H9 (cell line): ENCODE measurements around the gene PAGE2. TPM values are rescaled to one million over a fixed set of nuclear protein-coding genes. Genes with fewer than 3 reads are reported as not detected.

Source experiments
- DNase-seq: peaks from one replicate; pipeline ENCODE4 v3.0.0-alpha.2; 2017
- H2AFZ ChIP-seq: one replicate; pipeline ENCODE4 v1.6.1; 2013; ENCODE audit warnings: mild to moderate bottlenecking, low read length, control low read depth, moderate library complexity
- H2AK5ac ChIP-seq: 2 replicates; pipeline ENCODE4 v1.6.1; 2013; ENCODE audit warnings: low read length, control low read depth, mixed read lengths; ENCODE audit not compliant: insufficient read length
- H2BK120ac ChIP-seq: one replicate; pipeline ENCODE4 v1.6.1; 2013; ENCODE audit warnings: low read depth, mild to moderate bottlenecking, low read length, control low read depth, inconsistent platforms; ENCODE audit not compliant: poor library complexity, severe bottlenecking
- H2BK12ac ChIP-seq: 2 replicates; pipeline ENCODE4 v1.6.1; 2013; ENCODE audit warnings: low read length, control low read depth, mixed read lengths, low read depth; ENCODE audit not compliant: insufficient read length
- H2BK15ac ChIP-seq: 2 replicates; pipeline ENCODE4 v1.6.1; 2013; ENCODE audit warnings: low read depth, low read length, control low read depth
- H2BK20ac ChIP-seq: one replicate; pipeline ENCODE4 v1.6.1; 2013; ENCODE audit warnings: low read depth, mild to moderate bottlenecking, low read length, control low read depth, inconsistent platforms; ENCODE audit not compliant: poor library complexity, severe bottlenecking
- H2BK5ac ChIP-seq: 2 replicates; pipeline ENCODE4 v1.6.1; 2013; ENCODE audit warnings: low read length, control low read depth, mixed read lengths; ENCODE audit not compliant: insufficient read length
- H3K14ac ChIP-seq: 2 replicates; pipeline ENCODE4 v1.6.1; 2013; ENCODE audit warnings: low read length, control low read depth; ENCODE audit not compliant: insufficient read depth
- H3K18ac ChIP-seq: 2 replicates; pipeline ENCODE4 v1.6.1; 2013; ENCODE audit warnings: low read depth, mild to moderate bottlenecking, mixed read lengths, low read length, control low read depth; ENCODE audit not compliant: insufficient read length
- H3K23ac ChIP-seq: 2 replicates; pipeline ENCODE4 v1.6.1; 2013; ENCODE audit warnings: low read length, control low read depth, mixed read lengths, low read depth; ENCODE audit not compliant: insufficient read length
- H3K23me2 ChIP-seq: 2 replicates; pipeline ENCODE4 v1.6.1; 2013; ENCODE audit warnings: low read depth, mild to moderate bottlenecking, mixed read lengths, low read length, control low read depth; ENCODE audit not compliant: insufficient read length, poor library complexity, severe bottlenecking
- H3K27ac ChIP-seq: 2 replicates; pipeline ENCODE4 v1.5.1; 2013; ENCODE audit warnings: low read length, control low read depth, mixed read lengths, low read depth; ENCODE audit not compliant: insufficient read length
- H3K27me3 ChIP-seq: 2 replicates; pipeline ENCODE4 v1.6.1; 2013; ENCODE audit warnings: low read length, control low read depth, inconsistent platforms; ENCODE audit not compliant: insufficient read depth
- H3K4ac ChIP-seq: 2 replicates; pipeline ENCODE4 v1.6.1; 2013; ENCODE audit warnings: low read depth, mild to moderate bottlenecking, control low read depth, inconsistent platforms, low read length, moderate library complexity
- H3K4me1 ChIP-seq: 2 replicates; pipeline ENCODE4 v1.6.1; 2013; ENCODE audit warnings: low read length, control low read depth, inconsistent platforms; ENCODE audit not compliant: insufficient read depth
- H3K4me2 ChIP-seq: 2 replicates; pipeline ENCODE4 v1.6.1; 2013; ENCODE audit warnings: low read length, control low read depth, mixed read lengths; ENCODE audit not compliant: insufficient read length, insufficient read depth
- H3K56ac ChIP-seq: 2 replicates; pipeline ENCODE4 v1.6.1; 2013; ENCODE audit warnings: low read depth, mild to moderate bottlenecking, mixed read lengths, low read length, control low read depth; ENCODE audit not compliant: insufficient read length
- H3K79me1 ChIP-seq: 2 replicates; pipeline ENCODE4 v1.6.1; 2013; ENCODE audit warnings: low read depth, mild to moderate bottlenecking, moderate library complexity, low read length, control low read depth, inconsistent platforms; ENCODE audit not compliant: insufficient read depth, poor library complexity, severe bottlenecking
- H3K79me2 ChIP-seq: 2 replicates; pipeline ENCODE4 v1.6.1; 2013; ENCODE audit warnings: low read length, control low read depth, inconsistent platforms; ENCODE audit not compliant: insufficient read depth
- H3K9ac ChIP-seq: 2 replicates; pipeline ENCODE4 v1.6.1; 2013; ENCODE audit warnings: low read length, control low read depth, mixed read lengths; ENCODE audit not compliant: insufficient read length; ENCODE audit errors: extremely low read depth
- H3K9me3 ChIP-seq: one replicate; pipeline ENCODE4 v1.6.1; 2013; ENCODE audit warnings: low read depth, low read length, inconsistent platforms; ENCODE audit not compliant: control insufficient read depth
- H3T11ph ChIP-seq: one replicate; pipeline ENCODE4 v1.6.1; 2013; ENCODE audit warnings: mild to moderate bottlenecking, low read length, control low read depth, inconsistent platforms
- H4K20me1 ChIP-seq: one replicate; pipeline ENCODE4 v1.6.1; 2013; ENCODE audit not compliant: control insufficient read depth, insufficient read length, insufficient read depth
- H4K5ac ChIP-seq: 2 replicates; pipeline ENCODE4 v1.6.1; 2013; ENCODE audit warnings: low read depth, mild to moderate bottlenecking, mixed read lengths, low read length, control low read depth; ENCODE audit not compliant: insufficient read length
- H4K8ac ChIP-seq: replicated peaks from 2 replicates; pipeline ENCODE4 v1.6.1; 2013; ENCODE audit warnings: low read length, control low read depth, mixed read lengths, low read depth; ENCODE audit not compliant: insufficient read length
- H4K91ac ChIP-seq: 2 replicates; pipeline ENCODE4 v1.6.1; 2013; ENCODE audit warnings: low read depth, mild to moderate bottlenecking, moderate library complexity, mixed read lengths, low read length, control low read depth; ENCODE audit not compliant: insufficient read length
- H3K27ac Mint-ChIP-seq, 3 experiments: 2 replicates in 2 of 3; 3 replicates in 1 of 3; pipeline ENCODE4 v1.8.0; 2020 to 2021; ENCODE audit warnings: mixed read lengths in 3 of 3, mild to moderate bottlenecking in 1 of 3, moderate library complexity in 1 of 3
- H3K27me3 Mint-ChIP-seq: 2 replicates; pipeline ENCODE4 v1.8.0; 2021; ENCODE audit warnings: low read depth, mild to moderate bottlenecking, moderate library complexity, mixed read lengths
- H3K36me3 Mint-ChIP-seq, 3 experiments: 2 replicates in 2 of 3; 3 replicates in 1 of 3; pipeline ENCODE4 v1.8.0; 2020 to 2021; ENCODE audit warnings: low read depth in 3 of 3, mixed read lengths in 3 of 3; ENCODE audit not compliant: insufficient read depth in 1 of 3
- H3K4me1 Mint-ChIP-seq, 2 experiments: 2 replicates each; pipeline ENCODE4 v1.8.0; 2020; ENCODE audit warnings: mixed read lengths in 2 of 2
- H3K4me3 Mint-ChIP-seq, 2 experiments: 2 replicates in 1 of 2; 3 replicates in 1 of 2; pipeline ENCODE4 v1.8.0; 2020 to 2021; ENCODE audit warnings: mild to moderate bottlenecking in 2 of 2, mixed read lengths in 2 of 2, moderate library complexity in 1 of 2
- H3K9me3 Mint-ChIP-seq, 2 experiments: 2 replicates in 1 of 2; 3 replicates in 1 of 2; pipeline ENCODE4 v1.8.0; 2020; ENCODE audit warnings: mild to moderate bottlenecking in 2 of 2, mixed read lengths in 2 of 2, moderate library complexity in 1 of 2
- WGBS: extraction: QIAGEN DNeasy Blood & Tissue Kit; methylation state at CpG from one replicate; pipeline ENCODE4 v1.1.7; 2013; ENCODE audit warnings: missing lambda C conversion rate, low lambda C conversion rate, mixed read lengths; ENCODE audit not compliant: insufficient read length; ENCODE audit errors: extremely low coverage; 5-methylcytosine and 5-hydroxymethylcytosine counted together
- total RNA-seq: library from RNA; stranded (reverse); gene quantifications from 2 replicates; pipeline ENCODE4 v1.2.1, GENCODE V29; 2021
- TF ChIP-seq, protein P1 (sequence below): fragments of 200-600 bp; sonication (generic); conservative IDR thresholded peaks from 3 replicates; pipeline ENCODE4 v1.8.0; 2021; ENCODE audit warnings: antibody characterized with exemption, mild to moderate bottlenecking

PAGE2 gene
- total RNA-seq, 1 experiment from 2014 or later, result not detected

GRCh38 chrX:55099162-55099561 is 10.3 kb downstream of the PAGE2 start:
- Mint-ChIP-seq H3K27ac (no peak overlapping the region), H3K9me3 (peaks cover 57 to 78% of the 10 kb centered on the region in 2 experiments)
- no CpG with 5 or more reads among the region's 1 CpG for WGBS

More at GRCh38 chrX:55099162-55099561, 10.3 kb downstream of the PAGE2 start:
- no peak overlapping the region for H3T11ph ChIP-seq
- no peak overlapping the region for H3K9ac ChIP-seq
- Mint-ChIP-seq H3K4me3 (no peak overlapping the region), H3K36me3 (no peaks in the 10 kb centered on the region; a peak in 2 of 7 replicates), H3K27me3 (peaks cover 3% of the 10 kb centered on the region), H3K4me1 (no peaks in the 10 kb centered on the region)
- TF ChIP-seq, protein P1, sequence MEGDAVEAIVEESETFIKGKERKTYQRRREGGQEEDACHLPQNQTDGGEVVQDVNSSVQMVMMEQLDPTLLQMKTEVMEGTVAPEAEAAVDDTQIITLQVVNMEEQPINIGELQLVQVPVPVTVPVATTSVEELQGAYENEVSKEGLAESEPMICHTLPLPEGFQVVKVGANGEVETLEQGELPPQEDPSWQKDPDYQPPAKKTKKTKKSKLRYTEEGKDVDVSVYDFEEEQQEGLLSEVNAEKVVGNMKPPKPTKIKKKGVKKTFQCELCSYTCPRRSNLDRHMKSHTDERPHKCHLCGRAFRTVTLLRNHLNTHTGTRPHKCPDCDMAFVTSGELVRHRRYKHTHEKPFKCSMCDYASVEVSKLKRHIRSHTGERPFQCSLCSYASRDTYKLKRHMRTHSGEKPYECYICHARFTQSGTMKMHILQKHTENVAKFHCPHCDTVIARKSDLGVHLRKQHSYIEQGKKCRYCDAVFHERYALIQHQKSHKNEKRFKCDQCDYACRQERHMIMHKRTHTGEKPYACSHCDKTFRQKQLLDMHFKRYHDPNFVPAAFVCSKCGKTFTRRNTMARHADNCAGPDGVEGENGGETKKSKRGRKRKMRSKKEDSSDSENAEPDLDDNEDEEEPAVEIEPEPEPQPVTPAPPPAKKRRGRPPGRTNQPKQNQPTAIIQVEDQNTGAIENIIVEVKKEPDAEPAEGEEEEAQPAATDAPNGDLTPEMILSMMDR, result no peak
- no peaks in the 10 kb centered on the region for H3K23me2 ChIP-seq
- H4K20me1 ChIP-seq, result no peaks in the 10 kb centered on the region
- H2BK5ac ChIP-seq, result no peak overlapping the region
- H3K18ac ChIP-seq, result no peak overlapping the region
- H4K91ac ChIP-seq, result no peak overlapping the region
- H4K5ac ChIP-seq, result no peak overlapping the region
- no peak overlapping the region for H3K4ac ChIP-seq
- no peak overlapping the region for H3K23ac ChIP-seq
- no peaks in the 10 kb centered on the region for H3K27me3 ChIP-seq
- no peak overlapping the region for H3K14ac ChIP-seq
- no peak overlapping the region for H2BK15ac ChIP-seq
- H3K79me1 ChIP-seq, result no peaks in the 10 kb centered on the region
- no peaks in the 10 kb centered on the region for H3K4me1 ChIP-seq
- H3K9me3 ChIP-seq, result peaks cover 45% of the 10 kb centered on the region
- H3K27ac ChIP-seq, result no peak overlapping the region
- no peak overlapping the region for H2BK20ac ChIP-seq
- H3K56ac ChIP-seq, result no peak overlapping the region
- no peak overlapping the region for H2AFZ ChIP-seq
- no peak for DNase-seq
- no peak overlapping the region for H2BK120ac ChIP-seq
- no peak overlapping the region for H2BK12ac ChIP-seq
- no peaks in the 10 kb centered on the region for H3K79me2 ChIP-seq
- H3K4me2 ChIP-seq, result no peak overlapping the region
- no peak overlapping the region for H2AK5ac ChIP-seq
- H4K8ac ChIP-seq, result no peak overlapping the region
